Suprapubic skin (tissue), 4 donors: ENCODE data around the gene SLC39A12.

Experiments
- POLR2A ChIP-seq, 2 donors: fragments of 450-650 bp; IDR thresholded peaks; one replicate each; pipeline ENCODE4 v1.6.1; 2017; ENCODE audit warnings: antibody characterized with exemption in 2 of 2, mild to moderate bottlenecking in 2 of 2, moderate library complexity in 2 of 2
- POLR2AphosphoS5 ChIP-seq, 3 donors: sonication (generic); formaldehyde crosslinking; IDR thresholded peaks; one replicate each; pipeline ENCODE4 v1.6.1; 2017; ENCODE audit warnings: antibody characterized with exemption in 3 of 3
- TF ChIP-seq, protein P1 (sequence below), 2 donors: fragments of 200-600 bp in 1 of 2; fragments of 450-650 bp in 1 of 2; sonication (generic) in 1 of 2; IDR thresholded peaks; one replicate each; pipeline ENCODE4 v1.5.1; 2016 to 2019; ENCODE audit warnings: antibody characterized with exemption in 2 of 2, mild to moderate bottlenecking in 1 of 2, moderate library complexity in 1 of 2

DNA sequence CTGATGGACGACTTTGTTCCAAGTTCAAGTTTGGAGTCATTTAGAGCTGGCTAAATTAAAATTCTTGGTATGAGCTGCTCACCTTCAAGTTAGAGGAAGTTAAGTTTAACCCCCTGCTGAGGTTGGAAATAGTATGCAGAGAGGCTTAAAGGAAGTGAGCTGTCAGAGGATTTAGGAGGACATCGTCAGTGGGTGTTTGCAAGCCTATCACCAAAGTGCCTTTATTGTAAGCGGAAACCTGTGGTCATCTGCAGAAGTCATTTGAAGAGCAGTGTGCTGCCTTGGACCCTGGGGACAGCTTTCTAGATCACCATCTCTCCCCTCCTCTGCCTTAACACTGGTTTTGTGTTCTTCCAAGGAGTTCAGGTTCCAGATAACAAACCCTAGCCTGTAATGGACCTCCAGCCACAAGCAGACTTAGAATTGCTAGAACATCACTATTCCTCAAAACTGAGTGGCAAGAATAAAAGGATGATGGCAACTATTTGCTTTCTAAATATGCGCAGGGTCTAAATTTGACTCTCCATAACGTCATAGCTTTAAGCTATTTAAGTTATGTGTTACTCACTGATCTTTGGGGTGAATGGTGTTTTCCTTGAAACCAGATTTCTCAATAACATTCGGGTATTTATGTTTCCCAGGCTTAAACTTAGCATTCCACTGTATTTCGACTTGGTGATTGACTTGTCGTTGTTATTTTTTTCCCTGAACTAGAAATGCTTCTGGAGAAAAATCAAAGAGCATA lies 93.4 kb downstream of the SLC39A12 start:
- TF ChIP-seq, protein P1, sequence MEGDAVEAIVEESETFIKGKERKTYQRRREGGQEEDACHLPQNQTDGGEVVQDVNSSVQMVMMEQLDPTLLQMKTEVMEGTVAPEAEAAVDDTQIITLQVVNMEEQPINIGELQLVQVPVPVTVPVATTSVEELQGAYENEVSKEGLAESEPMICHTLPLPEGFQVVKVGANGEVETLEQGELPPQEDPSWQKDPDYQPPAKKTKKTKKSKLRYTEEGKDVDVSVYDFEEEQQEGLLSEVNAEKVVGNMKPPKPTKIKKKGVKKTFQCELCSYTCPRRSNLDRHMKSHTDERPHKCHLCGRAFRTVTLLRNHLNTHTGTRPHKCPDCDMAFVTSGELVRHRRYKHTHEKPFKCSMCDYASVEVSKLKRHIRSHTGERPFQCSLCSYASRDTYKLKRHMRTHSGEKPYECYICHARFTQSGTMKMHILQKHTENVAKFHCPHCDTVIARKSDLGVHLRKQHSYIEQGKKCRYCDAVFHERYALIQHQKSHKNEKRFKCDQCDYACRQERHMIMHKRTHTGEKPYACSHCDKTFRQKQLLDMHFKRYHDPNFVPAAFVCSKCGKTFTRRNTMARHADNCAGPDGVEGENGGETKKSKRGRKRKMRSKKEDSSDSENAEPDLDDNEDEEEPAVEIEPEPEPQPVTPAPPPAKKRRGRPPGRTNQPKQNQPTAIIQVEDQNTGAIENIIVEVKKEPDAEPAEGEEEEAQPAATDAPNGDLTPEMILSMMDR (IDR thresholded peaks at IDR 0.05), result no peak
- TF ChIP-seq POLR2AphosphoS5 (IDR thresholded peaks at IDR 0.05), result no peak
- TF ChIP-seq POLR2A (IDR thresholded peaks at IDR 0.05), result no peak
